NCI-H2107 treated with DMSO at 0.1 percent for 48 hours (cell line): ENCODE results near the gene ABCC1.

Experiments
- DNase-seq: peaks from one replicate; lab custom pipeline; 2025; ENCODE audit not compliant: unreplicated experiment; lab: John Stamatoyannopoulos, UW

Gene ABCC1

GRCh38 chr16:16041196-16041892, 91.9 kb downstream of the ABCC1 start:
- DNase-seq = no peak

GRCh38 chr16:16042076-16042475, 92.7 kb downstream of the ABCC1 start:
- DNase-seq = no peak

- no peak for DNase-seq
Measured at GRCh38 chr16:16045296-16045695, 95.9 kb downstream of the ABCC1 start.

- no peak for DNase-seq
Measured at GRCh38 chr16:16045879-16046278, 96.5 kb downstream of the ABCC1 start.

- no peak for DNase-seq
Measured at GRCh38 chr16:16047761-16048160, 98.3 kb downstream of the ABCC1 start.

- no peak for DNase-seq
Measured at GRCh38 chr16:16048904-16049582, 99.6 kb downstream of the ABCC1 start.

GRCh38 chr16:16050106-16050505, 100.7 kb downstream of the ABCC1 start:
- no peak for DNase-seq

- DNase-seq = no peak
Measured at GRCh38 chr16:16051132-16051531, 101.7 kb downstream of the ABCC1 start.

GRCh38 chr16:16052916-16053315, 103.5 kb downstream of the ABCC1 start:
- no peak for DNase-seq

- DNase-seq = no peak
Measured at GRCh38 chr16:16057102-16057501, 107.7 kb downstream of the ABCC1 start.

- no peak for DNase-seq
Measured at GRCh38 chr16:16059160-16059559, 109.7 kb downstream of the ABCC1 start.

- DNase-seq = no peak
Measured at GRCh38 chr16:16059895-16060590, 110.6 kb downstream of the ABCC1 start.

- no peak for DNase-seq
Measured at GRCh38 chr16:16062023-16062937, 112.9 kb downstream of the ABCC1 start.

GRCh38 chr16:16063683-16064082, 114.3 kb downstream of the ABCC1 start:
- no peak for DNase-seq

- DNase-seq = no peak
Measured at GRCh38 chr16:16064874-16065384, 115.5 kb downstream of the ABCC1 start.

GRCh38 chr16:16067127-16067526, 117.7 kb downstream of the ABCC1 start:
- no peak for DNase-seq

- no peak for DNase-seq
Measured at GRCh38 chr16:16071631-16072244, 122.3 kb downstream of the ABCC1 start.

- DNase-seq = no peak
Measured at GRCh38 chr16:16073001-16073545, 123.7 kb downstream of the ABCC1 start.

GRCh38 chr16:16073891-16074881, 124.8 kb downstream of the ABCC1 start:
- peak; percentile 29 for DNase-seq
